Spinal cord (tissue), 10 donors: ENCODE results near the gene PKP3. TPM values are rescaled to one million over a fixed set of nuclear protein-coding genes. Genes with fewer than 3 reads are reported as not detected.
A peak's percentile ranks its signal among the peaks of the same experiment; 100 is the strongest.

ENCODE experiments used
- DNase-seq, 6 donors: peaks; one replicate each; pipeline versions ENCODE4 v3.0.0 to v3.0.0-alpha.2; 2013 to 2015; ENCODE audit warnings: low spot score in 6 of 6, low read depth in 4 of 6
- H3K27ac ChIP-seq: one replicate; pipeline ENCODE4 v1.5.1; 2013; ENCODE audit warnings: low read depth, low read length, control low read depth
- H3K27me3 ChIP-seq: one replicate; pipeline ENCODE4 v1.6.1; 2013; ENCODE audit warnings: low read length; ENCODE audit not compliant: control insufficient read depth, insufficient read depth
- H3K36me3 ChIP-seq: one replicate; pipeline ENCODE4 v1.6.1; 2013; ENCODE audit warnings: low read length; ENCODE audit not compliant: control insufficient read depth, insufficient read depth
- H3K4me1 ChIP-seq: one replicate; pipeline ENCODE4 v1.6.1; 2013; ENCODE audit warnings: low read length; ENCODE audit not compliant: control insufficient read depth, insufficient read depth
- H3K4me3 ChIP-seq: one replicate; pipeline ENCODE4 v1.5.1; 2013; ENCODE audit warnings: low read depth, low read length, control low read depth
- H3K9me3 ChIP-seq: one replicate; pipeline ENCODE4 v1.6.1; 2013; ENCODE audit warnings: low read length; ENCODE audit not compliant: control insufficient read depth, insufficient read depth
- WGBS: methylation state at CpG from one replicate; pipeline ENCODE4 v1.1.5; 2013; ENCODE audit warnings: missing lambda C conversion rate; ENCODE audit not compliant: insufficient coverage; 5-methylcytosine and 5-hydroxymethylcytosine counted together
- polyA plus RNA-seq, 2 donors: library from polyadenylated mRNA; unstranded; fragments of 120-200 nt; gene quantifications; one replicate each; pipeline ENCODE4 v1.2.1, GENCODE V29; 2013; ENCODE audit not compliant: insufficient read length in 2 of 2
- total RNA-seq, 2 donors: library from RNA; depleted of rRNA in 1 of 2; stranded (reverse); fragments of 120-200 nt in 1 of 2; fragments of >200 nt in 1 of 2; gene quantifications; one replicate each; pipeline versions ENCODE4 v1.2.3 to v1.2.4, GENCODE V29; 2013 to 2014
- donor health status: healthy.

The PKP3 gene
- total and polyA plus RNA-seq, 4 donors: 0.61 to 1.3 (median 0.73) TPM

- no peak overlapping the region for H3K4me3 ChIP-seq
- H3K9me3 ChIP-seq: no peaks in the 10 kb centered on the region
- DNase-seq: peak in 2 of 6 donors; percentile 49 to 88
- H3K27ac ChIP-seq: peak overlapping the region; percentile 91
- no peaks in the 10 kb centered on the region for H3K27me3 ChIP-seq
- 37% methylated on average over 9 of the region's 16 CpGs for WGBS
- no peaks in the 10 kb centered on the region for H3K36me3 ChIP-seq
- peaks cover 38% of the 10 kb centered on the region for H3K4me1 ChIP-seq
Measured at GRCh38 chr11:353179-353873, 40.7 kb upstream of the PKP3 start.

- Histone ChIP-seq H3K4me1 (peaks cover 29% of the 10 kb centered on the region), H3K4me3 (peak overlapping the region; percentile 18), H3K36me3 (no peaks in the 10 kb centered on the region), H3K27me3 (no peaks in the 10 kb centered on the region), H3K27ac (peak overlapping the region; percentile 97), H3K9me3 (no peaks in the 10 kb centered on the region)
- 6% methylated on average over 52 of the region's 76 CpGs for WGBS
- DNase-seq: peak in 2 of 6 donors; percentile 74 to 95
Measured at GRCh38 chr11:355581-356458, 38.2 kb upstream of the PKP3 start.

GRCh38 chr11:356610-357009 is 37.4 kb upstream of the PKP3 start:
- no peak for DNase-seq
- no peaks in the 10 kb centered on the region for H3K36me3 ChIP-seq
- 82% methylated on average over 6 of the region's 6 CpGs for WGBS
- peaks cover 29% of the 10 kb centered on the region for H3K4me1 ChIP-seq
- no peak overlapping the region for H3K4me3 ChIP-seq
- no peak overlapping the region for H3K27ac ChIP-seq
- H3K27me3 ChIP-seq: no peaks in the 10 kb centered on the region
- no peaks in the 10 kb centered on the region for H3K9me3 ChIP-seq

GRCh38 chr11:357582-357981 is 36.4 kb upstream of the PKP3 start:
- Histone ChIP-seq H3K4me1 (peaks cover 26% of the 10 kb centered on the region), H3K27me3 (no peaks in the 10 kb centered on the region), H3K27ac (no peak overlapping the region), H3K36me3 (no peaks in the 10 kb centered on the region), H3K9me3 (no peaks in the 10 kb centered on the region), H3K4me3 (no peak overlapping the region)
- WGBS: 100% methylated on average over 4 of the region's 4 CpGs
- DNase-seq: no peak

GRCh38 chr11:358129-358800 is 35.7 kb upstream of the PKP3 start:
- Histone ChIP-seq H3K9me3 (no peaks in the 10 kb centered on the region), H3K27ac (no peak overlapping the region), H3K27me3 (no peaks in the 10 kb centered on the region), H3K36me3 (no peaks in the 10 kb centered on the region), H3K4me3 (no peak overlapping the region), H3K4me1 (peaks cover 20% of the 10 kb centered on the region)
- WGBS: 31% methylated on average over 22 of the region's 34 CpGs
- no peak for DNase-seq

- no peak for DNase-seq
- WGBS: 70% methylated on average over 4 of the region's 5 CpGs
- no peak overlapping the region for H3K27ac ChIP-seq
Measured at GRCh38 chr11:359181-359714, 34.8 kb upstream of the PKP3 start.

GRCh38 chr11:360326-361280 is 33.4 kb upstream of the PKP3 start:
- WGBS: 87% methylated on average over 21 of the region's 22 CpGs

More at GRCh38 chr11:359181-359714, 34.8 kb upstream of the PKP3 start:
- H3K27me3 ChIP-seq: no peaks in the 10 kb centered on the region
- no peak overlapping the region for H3K4me3 ChIP-seq
- no peaks in the 10 kb centered on the region for H3K9me3 ChIP-seq
- peaks cover 10% of the 10 kb centered on the region for H3K4me1 ChIP-seq
- H3K36me3 ChIP-seq: no peaks in the 10 kb centered on the region

GRCh38 chr11:362642-363442 is 31.2 kb upstream of the PKP3 start:
- 86% methylated on average over 33 of the region's 36 CpGs for WGBS
- peaks cover 1% of the 10 kb centered on the region for H3K4me1 ChIP-seq
- no peak for DNase-seq
- no peak overlapping the region for H3K27ac ChIP-seq
- peaks cover 3% of the 10 kb centered on the region for H3K27me3 ChIP-seq
- no peak overlapping the region for H3K4me3 ChIP-seq
- no peaks in the 10 kb centered on the region for H3K36me3 ChIP-seq
- no peaks in the 10 kb centered on the region for H3K9me3 ChIP-seq

More at GRCh38 chr11:360326-361280, 33.4 kb upstream of the PKP3 start:
- DNase-seq: no peak
- no peaks in the 10 kb centered on the region for H3K9me3 ChIP-seq
- peaks cover 3% of the 10 kb centered on the region for H3K27me3 ChIP-seq
- no peak overlapping the region for H3K27ac ChIP-seq
- H3K4me1 ChIP-seq: peaks cover 3% of the 10 kb centered on the region
- H3K4me3 ChIP-seq: no peak overlapping the region
- H3K36me3 ChIP-seq: no peaks in the 10 kb centered on the region
